Activated CD4-positive, alpha-beta T cell treated with anti-CD3 and anti-CD28 coated beads, Interleukin-2, amount 10 ng/mL, durations not matched to agents 7 days and 5 days (primary cell): ENCODE results near the gene PLG. TPM values are rescaled to one million over a fixed set of nuclear protein-coding genes. Genes with fewer than 3 reads are reported as not detected.
"Not testable (repeated sequence)": the region's sequence is repeated elsewhere in the genome, so short reads cannot be mapped to it uniquely, and the experiment has no call there.

Experiments used
- CTCF ChIA-PET: fragments of 350-600 bp; sonication (Branson Sonifier 250); formaldehyde crosslinking; loops from one replicate; lab custom pipeline; 2021; ENCODE audit warnings: antibody characterized with exemption; lab: Charles Lee
- POLR2A ChIA-PET: fragments of 350-600 bp; sonication (Branson Sonifier 250); formaldehyde crosslinking; loops from one replicate; lab custom pipeline; 2021; ENCODE audit warnings: antibody characterized with exemption; lab: Charles Lee
- DNase-seq: peaks from one replicate; pipeline ENCODE4 v3.0.0-alpha.2; 2020
- H3K27ac Mint-ChIP-seq: one replicate; pipeline ENCODE4 v1.8.0; 2021; ENCODE audit warnings: mild to moderate bottlenecking, moderate library complexity, mixed read lengths
- H3K27me3 Mint-ChIP-seq: one replicate; pipeline ENCODE4 v1.8.0; 2021; ENCODE audit warnings: mixed read lengths
- H3K36me3 Mint-ChIP-seq: one replicate; pipeline ENCODE4 v1.8.0; 2021; ENCODE audit warnings: low read depth, mixed read lengths
- H3K4me1 Mint-ChIP-seq: one replicate; pipeline ENCODE4 v1.8.0; 2021; ENCODE audit warnings: mixed read lengths
- H3K4me3 Mint-ChIP-seq: one replicate; pipeline ENCODE4 v1.8.0; 2021; ENCODE audit warnings: mild to moderate bottlenecking, moderate library complexity, mixed read lengths
- H3K9me3 Mint-ChIP-seq: one replicate; pipeline ENCODE4 v1.8.0; 2021; ENCODE audit warnings: mixed read lengths
- total RNA-seq, 2 experiments: library from RNA; stranded (reverse); gene quantifications; one replicate each; pipeline ENCODE4 v1.2.3, GENCODE V29; 2021

The PLG gene
- total RNA-seq, 2 experiments from 2014 or later = 0.32 TPM; not detected in 1

DNA sequence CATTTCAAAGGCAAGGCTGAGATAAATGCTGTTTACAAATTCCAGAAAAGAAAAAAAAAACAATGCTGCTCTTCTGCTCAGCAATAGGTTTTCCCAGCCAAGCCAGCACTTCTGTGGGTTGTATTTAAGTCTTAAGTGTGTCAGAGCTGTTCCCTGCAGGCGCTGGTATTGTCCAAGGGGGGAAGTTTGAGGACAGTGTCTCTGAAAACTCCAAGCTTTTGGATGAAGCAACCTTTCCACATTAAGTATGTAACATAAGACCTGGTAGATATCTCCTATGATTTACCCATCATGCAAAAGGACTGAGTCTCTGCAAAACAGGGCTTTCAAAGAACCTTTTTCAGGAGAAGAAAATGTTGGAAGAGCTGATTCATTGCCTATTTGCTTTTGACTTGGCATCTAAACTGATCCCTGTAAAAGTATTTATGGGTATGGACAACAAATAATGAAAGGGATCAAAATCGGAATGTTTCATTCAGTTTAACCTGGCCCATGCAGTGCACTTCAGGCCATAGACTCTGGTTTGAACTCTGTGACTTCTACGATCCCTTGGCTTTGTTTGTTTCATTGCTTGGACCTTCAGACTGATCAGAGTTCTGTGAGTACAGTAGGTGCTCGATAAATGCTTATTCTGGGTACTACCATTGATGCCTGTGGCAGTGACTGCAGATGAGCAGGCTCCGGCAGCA lies 16.1 kb upstream of the PLG start:
- Mint-ChIP-seq H3K36me3 (no peaks in the 10 kb centered on the region), H3K9me3 (no peaks in the 10 kb centered on the region), H3K4me3 (no peak overlapping the region), H3K27me3 (no peaks in the 10 kb centered on the region), H3K4me1 (no peaks in the 10 kb centered on the region), H3K27ac (no peak overlapping the region)
- CTCF ChIA-PET = no interaction called here
- no peak for DNase-seq
- POLR2A ChIA-PET = no interaction called here

DNA sequence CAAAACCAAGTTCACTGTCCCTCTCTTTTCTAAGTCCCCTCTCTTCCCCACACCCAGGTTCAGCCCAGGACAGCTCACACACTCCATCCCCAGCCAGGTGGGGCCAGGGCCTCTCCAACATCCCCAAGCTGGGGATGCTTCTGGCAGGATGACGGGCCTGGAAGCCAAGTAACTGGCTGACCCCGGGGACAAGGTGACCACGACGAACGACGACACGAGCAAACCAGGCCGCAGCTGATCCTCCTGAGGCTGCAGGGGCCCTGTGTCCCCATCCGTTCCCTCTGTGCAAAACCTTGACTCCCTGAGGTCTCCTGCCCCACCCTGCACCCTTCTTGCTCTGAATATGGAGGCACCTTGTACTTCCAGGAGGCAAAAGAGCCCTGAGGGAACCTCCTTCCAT lies 11.6 kb upstream of the PLG start:
- Mint-ChIP-seq H3K9me3 (no peaks in the 10 kb centered on the region), H3K4me1 (no peaks in the 10 kb centered on the region), H3K36me3 (no peaks in the 10 kb centered on the region), H3K27ac (no peak overlapping the region), H3K4me3 (no peak overlapping the region), H3K27me3 (no peaks in the 10 kb centered on the region)
- POLR2A ChIA-PET = no interaction called here
- CTCF ChIA-PET = no interaction called here
- DNase-seq = no peak

DNA sequence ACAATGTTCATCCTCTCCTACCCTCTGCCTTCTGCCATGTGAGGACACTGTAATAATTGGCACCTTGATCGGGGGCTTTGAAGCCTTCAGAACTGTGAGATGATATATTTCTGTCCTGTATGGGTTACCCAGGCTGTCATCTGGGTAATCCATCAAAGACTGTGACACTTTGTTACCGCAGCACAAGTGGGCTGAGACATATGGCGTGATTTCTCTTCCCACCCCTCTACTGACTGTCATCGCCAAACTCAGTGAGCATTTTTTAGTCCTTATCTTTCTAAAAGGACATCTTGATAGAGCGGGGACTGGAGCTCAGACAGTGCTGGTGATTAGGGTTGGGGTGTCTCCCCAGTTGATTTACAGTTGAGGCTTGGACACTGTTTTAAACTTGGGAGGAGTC lies 10.4 kb upstream of the PLG start:
- Mint-ChIP-seq H3K4me1 (no peaks in the 10 kb centered on the region), H3K4me3 (no peak overlapping the region), H3K9me3 (no peaks in the 10 kb centered on the region), H3K27me3 (no peaks in the 10 kb centered on the region), H3K36me3 (no peaks in the 10 kb centered on the region), H3K27ac (no peak overlapping the region)
- CTCF ChIA-PET = no interaction called here
- DNase-seq = no peak
- POLR2A ChIA-PET = no interaction called here

DNA sequence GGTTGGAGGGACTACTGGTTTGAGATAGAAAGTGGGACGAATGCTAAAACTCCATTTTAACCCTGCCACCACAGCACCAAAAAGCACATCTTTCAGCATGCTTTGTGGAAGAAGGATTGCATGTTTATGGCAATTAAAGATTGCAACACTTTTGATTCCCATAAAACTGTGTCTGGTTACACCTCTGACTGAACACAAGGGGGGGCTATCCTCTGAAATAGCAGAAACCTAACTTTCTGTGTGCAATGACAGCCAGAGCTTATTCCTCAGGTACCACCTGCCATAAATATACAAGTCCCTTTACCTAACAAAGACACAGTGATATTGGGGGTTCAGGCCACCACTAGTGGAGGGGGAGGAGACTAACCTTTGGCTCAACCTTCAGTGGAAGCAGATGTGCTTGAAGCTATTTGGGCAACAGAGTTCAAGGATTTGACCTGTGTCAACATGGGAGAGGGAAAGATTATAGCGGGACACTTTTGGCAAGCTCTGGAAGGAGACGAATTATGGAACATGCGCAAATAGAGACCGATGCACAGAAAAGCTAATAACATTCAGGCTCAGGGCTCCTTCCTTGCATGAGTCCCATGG lies 9.6 kb upstream of the PLG start:
- ChIA-PET CTCF (no interaction called here), POLR2A (no interaction called here)
- no peak for DNase-seq
- H3K36me3 Mint-ChIP-seq = no peaks in the 10 kb centered on the region
- H3K27ac Mint-ChIP-seq = no peak overlapping the region
- H3K9me3 Mint-ChIP-seq = no peaks in the 10 kb centered on the region
- H3K4me3 Mint-ChIP-seq = no peak overlapping the region
- no peaks in the 10 kb centered on the region for H3K27me3 Mint-ChIP-seq
- H3K4me1 Mint-ChIP-seq = no peaks in the 10 kb centered on the region

DNA sequence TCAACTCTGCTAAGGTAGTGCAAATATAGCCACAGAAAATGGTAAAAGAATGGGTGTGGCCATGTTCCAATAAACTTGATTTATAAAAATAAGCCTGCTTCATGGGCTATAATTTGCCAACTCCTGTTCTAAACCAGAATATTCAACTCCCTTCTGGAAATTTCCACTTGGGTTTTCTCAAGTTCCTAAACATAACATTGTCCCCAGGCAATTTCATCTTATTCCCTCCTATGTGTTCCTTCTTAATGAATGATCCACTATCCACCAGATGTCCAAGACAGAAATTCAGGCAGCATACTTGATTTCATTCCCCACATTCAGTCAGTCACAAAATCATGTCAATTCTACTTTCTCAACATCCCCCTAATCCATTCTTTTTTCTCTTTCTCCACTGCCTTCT lies 7.0 kb upstream of the PLG start:
- CTCF ChIA-PET, H3K4me3 Mint-ChIP-seq, DNase-seq, H3K4me1 Mint-ChIP-seq, POLR2A ChIA-PET, H3K27me3 Mint-ChIP-seq, H3K36me3 Mint-ChIP-seq, H3K27ac Mint-ChIP-seq, H3K9me3 Mint-ChIP-seq: not testable (repeated sequence)

DNA sequence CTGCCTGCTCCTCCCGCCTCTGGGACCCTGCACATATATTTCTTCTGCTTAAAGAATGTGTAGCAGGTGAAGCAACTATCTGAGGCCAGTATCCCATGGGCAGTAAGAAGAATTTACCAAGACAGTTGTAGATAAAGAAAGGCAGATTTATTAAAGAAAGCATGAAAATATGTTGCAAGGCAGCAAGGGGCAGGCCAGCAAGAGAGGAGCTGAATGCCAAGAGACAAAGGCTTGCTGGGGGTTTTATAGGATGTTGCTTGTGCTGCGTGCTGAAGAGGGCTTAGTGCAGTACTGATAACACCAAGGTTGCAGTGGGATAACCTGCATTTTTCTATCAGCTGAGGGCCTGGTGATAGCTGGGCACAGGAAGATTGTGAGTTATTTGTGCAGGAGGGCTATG lies 6.4 kb upstream of the PLG start:
- H3K4me1 Mint-ChIP-seq, H3K36me3 Mint-ChIP-seq, CTCF ChIA-PET, H3K27ac Mint-ChIP-seq, H3K27me3 Mint-ChIP-seq, POLR2A ChIA-PET, H3K9me3 Mint-ChIP-seq, H3K4me3 Mint-ChIP-seq, DNase-seq: not testable (repeated sequence)

DNA sequence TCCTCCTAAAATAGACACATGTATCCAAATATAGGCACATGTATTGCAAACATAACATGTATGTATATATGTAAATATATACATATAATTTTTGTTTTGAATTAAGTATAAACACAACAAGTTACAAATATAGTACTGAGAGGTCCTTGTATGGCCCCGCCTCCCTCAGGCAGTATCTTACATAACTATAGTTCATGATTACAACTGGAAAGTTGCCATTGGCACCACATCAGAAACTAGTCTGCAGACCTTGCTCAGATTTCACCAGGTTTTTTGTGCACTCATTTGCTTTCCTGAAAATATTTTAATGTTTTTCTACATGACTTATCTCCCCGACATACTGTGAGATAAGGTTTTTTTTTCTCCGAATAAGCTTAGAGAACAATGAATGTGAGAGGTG lies 5.2 kb upstream of the PLG start:
- POLR2A ChIA-PET, H3K36me3 Mint-ChIP-seq, H3K4me1 Mint-ChIP-seq, H3K9me3 Mint-ChIP-seq, H3K27ac Mint-ChIP-seq, CTCF ChIA-PET, H3K4me3 Mint-ChIP-seq, DNase-seq, H3K27me3 Mint-ChIP-seq: not testable (repeated sequence)

DNA sequence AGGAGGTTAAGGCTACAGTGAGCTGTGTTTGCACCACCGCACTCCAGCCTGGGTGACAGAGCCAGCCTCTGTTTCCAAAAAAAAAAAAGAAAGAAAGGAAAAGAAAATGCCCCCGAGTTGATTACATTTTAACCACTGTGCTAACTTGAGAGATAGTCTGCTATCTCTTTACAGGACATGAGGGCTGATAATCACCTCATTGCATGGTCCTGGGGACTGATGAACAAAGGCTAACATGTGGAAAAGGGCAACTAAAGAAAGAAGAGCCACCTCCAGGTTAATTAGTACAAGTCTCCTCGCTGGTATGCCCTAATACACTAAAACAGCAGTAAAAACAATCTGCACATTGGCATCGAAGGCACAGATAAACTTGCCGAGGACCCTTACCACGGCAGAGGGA lies 4.2 kb upstream of the PLG start:
- Mint-ChIP-seq H3K4me1 (no peaks in the 10 kb centered on the region), H3K27ac (no peak overlapping the region), H3K27me3 (no peaks in the 10 kb centered on the region), H3K9me3 (no peaks in the 10 kb centered on the region), H3K36me3 (no peaks in the 10 kb centered on the region), H3K4me3 (no peak overlapping the region)
- CTCF ChIA-PET = no interaction called here
- POLR2A ChIA-PET = no interaction called here
- no peak for DNase-seq

DNA sequence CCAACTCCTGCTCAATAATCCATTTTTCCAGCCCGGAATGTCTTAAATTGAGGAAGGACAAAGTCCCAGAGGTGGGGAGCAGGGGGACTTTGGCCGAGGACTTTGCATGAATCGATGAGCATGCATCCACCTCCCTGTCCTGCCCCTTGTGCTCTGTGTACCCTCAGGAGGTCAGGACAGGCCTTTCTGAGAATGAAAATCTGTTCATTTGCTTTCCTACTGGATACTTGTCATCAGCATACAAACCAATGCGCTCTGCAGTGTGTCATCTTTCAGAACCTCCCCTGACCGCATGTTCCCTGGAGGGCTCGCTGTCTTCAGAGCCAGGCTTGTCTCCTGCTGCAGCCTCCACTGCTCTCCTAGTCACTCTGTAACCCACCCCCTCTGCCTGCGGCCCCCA lies 2.6 kb downstream of the PLG start:
- POLR2A ChIA-PET, CTCF ChIA-PET, H3K4me3 Mint-ChIP-seq, H3K27ac Mint-ChIP-seq, H3K36me3 Mint-ChIP-seq, H3K9me3 Mint-ChIP-seq, H3K4me1 Mint-ChIP-seq, DNase-seq, H3K27me3 Mint-ChIP-seq: not testable (repeated sequence)

DNA sequence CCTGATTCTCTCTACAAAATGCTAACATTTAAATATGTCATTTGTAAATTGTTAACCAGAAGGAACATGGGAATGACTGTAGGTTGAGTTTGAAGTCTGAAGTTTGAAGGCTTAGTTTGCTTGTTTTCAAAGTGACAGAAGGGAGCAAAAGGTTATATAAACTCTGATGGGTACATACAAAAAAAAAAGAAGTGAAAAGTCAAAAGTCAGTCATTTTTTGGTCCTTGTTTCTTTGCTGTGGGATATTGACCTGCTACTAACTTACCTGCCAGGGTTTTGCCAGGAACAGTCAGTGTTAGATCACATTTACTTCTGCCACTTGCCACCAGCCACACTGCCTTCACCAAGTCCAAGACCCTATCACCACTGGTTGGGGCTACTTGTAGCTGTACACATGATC lies 6.9 kb downstream of the PLG start:
- CTCF ChIA-PET, H3K36me3 Mint-ChIP-seq, H3K4me3 Mint-ChIP-seq, POLR2A ChIA-PET, H3K27me3 Mint-ChIP-seq, DNase-seq, H3K27ac Mint-ChIP-seq, H3K9me3 Mint-ChIP-seq, H3K4me1 Mint-ChIP-seq: not testable (repeated sequence)

DNA sequence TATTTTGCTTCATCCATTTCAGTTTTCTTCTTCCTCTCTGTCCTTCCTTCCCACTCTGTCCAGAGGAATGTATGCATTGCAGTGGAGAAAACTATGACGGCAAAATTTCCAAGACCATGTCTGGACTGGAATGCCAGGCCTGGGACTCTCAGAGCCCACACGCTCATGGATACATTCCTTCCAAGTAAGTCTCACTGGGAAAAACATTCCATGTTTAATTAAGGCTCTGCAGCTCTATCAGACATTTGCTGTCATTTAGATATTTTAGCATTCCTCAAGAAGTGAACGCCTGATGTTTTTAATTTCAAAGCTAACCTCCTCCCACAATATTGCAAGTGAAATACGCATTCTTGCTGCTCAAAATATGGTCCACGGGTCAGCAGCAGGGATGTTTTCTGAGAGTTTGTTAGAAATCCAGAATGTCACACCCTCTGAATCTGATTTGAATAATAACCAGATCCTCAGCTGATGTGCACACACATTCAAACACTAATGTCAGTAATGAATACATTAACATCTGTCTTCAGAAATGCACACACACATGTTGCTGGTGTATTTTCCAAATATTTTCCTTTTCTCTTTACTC lies 12.8 kb downstream of the PLG start:
- no peak overlapping the region for H3K27ac Mint-ChIP-seq
- no peaks in the 10 kb centered on the region for H3K36me3 Mint-ChIP-seq
- peaks cover 2% of the 10 kb centered on the region for H3K9me3 Mint-ChIP-seq
- DNase-seq = no peak
- H3K27me3 Mint-ChIP-seq = no peaks in the 10 kb centered on the region
- CTCF ChIA-PET = no interaction called here
- POLR2A ChIA-PET = no interaction called here
- no peaks in the 10 kb centered on the region for H3K4me1 Mint-ChIP-seq
- no peak overlapping the region for H3K4me3 Mint-ChIP-seq

DNA sequence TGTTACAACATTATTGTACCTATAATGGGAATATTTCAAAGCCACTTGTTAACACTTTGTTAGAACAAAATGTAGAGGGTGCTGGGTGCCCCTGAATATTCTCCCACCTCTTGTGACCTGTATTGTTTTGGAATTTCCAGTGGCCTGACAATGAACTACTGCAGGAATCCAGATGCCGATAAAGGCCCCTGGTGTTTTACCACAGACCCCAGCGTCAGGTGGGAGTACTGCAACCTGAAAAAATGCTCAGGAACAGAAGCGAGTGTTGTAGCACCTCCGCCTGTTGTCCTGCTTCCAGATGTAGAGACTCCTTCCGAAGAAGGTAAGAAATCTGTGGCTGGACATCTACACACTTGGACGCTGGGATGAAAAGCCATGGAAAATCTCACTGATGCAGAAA lies 28.9 kb downstream of the PLG start:
- no peak for DNase-seq
- ChIA-PET CTCF (no interaction called here), POLR2A (no interaction called here)
- Mint-ChIP-seq H3K9me3 (no peaks in the 10 kb centered on the region), H3K27ac (no peak overlapping the region), H3K4me1 (no peaks in the 10 kb centered on the region), H3K4me3 (no peak overlapping the region), H3K36me3 (no peaks in the 10 kb centered on the region), H3K27me3 (peaks cover 3% of the 10 kb centered on the region)

DNA sequence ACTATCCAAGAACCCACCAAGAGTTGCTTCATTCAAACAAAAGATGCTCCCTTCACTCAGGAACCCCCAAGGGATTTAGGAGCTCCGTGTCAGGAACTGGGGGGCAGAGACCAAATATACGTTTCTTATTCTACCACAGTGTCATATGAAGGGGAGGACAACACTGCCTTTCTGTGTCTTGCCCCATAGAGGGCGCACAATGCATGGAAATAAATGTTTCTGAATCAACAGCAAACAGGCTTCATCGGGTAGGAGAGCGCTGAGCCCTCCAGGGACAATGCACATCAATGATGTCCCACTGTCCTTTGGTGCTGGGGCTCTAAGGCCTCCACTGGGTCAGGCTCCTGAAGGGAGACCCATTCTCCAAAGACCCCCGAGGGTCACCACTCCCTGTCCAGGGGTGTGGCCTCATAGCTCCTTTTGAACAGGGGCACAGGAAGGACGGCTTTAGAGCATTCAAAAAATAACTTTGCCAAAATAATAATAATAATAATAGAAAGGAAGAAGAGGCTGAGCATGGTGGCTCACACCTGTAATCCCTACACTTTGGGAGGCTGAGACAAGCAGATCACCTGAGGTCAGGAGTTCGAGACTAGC lies 31.1 kb downstream of the PLG start:
- H3K27me3 Mint-ChIP-seq = no peaks in the 10 kb centered on the region
- peak; percentile 49 for DNase-seq
- CTCF ChIA-PET = interaction anchor here (0.6 kb wide), 1 partner anchor 660 kb away, joined by 6 read pairs; no protein-coding TSS in a partner anchor
- no peak overlapping the region for H3K4me3 Mint-ChIP-seq
- no peaks in the 10 kb centered on the region for H3K9me3 Mint-ChIP-seq
- H3K27ac Mint-ChIP-seq = no peak overlapping the region
- POLR2A ChIA-PET = no interaction called here
- H3K4me1 Mint-ChIP-seq = no peaks in the 10 kb centered on the region
- H3K36me3 Mint-ChIP-seq = no peaks in the 10 kb centered on the region
